ENCODE data around the gene SRRM3.
"Not testable (repeated sequence)": the region's sequence is repeated elsewhere in the genome, so short reads cannot be mapped to it uniquely, and the experiment has no call there.

DNA sequence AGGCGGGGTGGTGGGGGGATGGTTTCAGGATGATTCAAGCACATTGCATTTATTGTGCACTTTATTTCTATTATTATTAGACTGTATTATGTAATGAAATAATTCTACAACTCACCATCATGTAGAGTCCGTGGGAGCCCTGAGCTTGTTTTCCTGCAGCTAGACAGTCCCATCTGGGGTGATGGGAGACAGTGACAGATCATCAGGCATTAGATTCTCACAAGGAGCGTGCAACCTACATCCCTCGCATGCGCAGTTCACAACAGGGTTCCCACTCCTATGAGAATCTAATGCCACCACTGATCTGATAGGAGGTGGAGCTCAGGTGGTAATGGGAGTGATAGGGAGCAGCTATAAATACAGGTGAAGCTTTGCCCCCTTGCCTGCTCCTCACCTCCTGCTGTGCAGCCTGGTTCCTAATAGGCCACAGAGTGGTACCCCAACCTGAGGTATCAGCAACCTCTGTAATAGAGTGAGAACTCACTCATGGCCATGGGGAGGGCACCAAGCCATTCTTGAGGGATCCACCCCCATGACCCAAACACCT is 40.9 kb downstream of the SRRM3 start:
- not testable (repeated sequence) for TF ChIP-seq EZH2 (IDR thresholded peaks at IDR 0.05; ENCODE audit: insufficient read depth, low read length); CTCF (IDR thresholded peaks at IDR 0.05; ENCODE audit: insufficient read depth, low read depth, low read length)
